GM12878 (cell line): ENCODE measurements around the gene SH2D3A. TPM values are rescaled to one million over a fixed set of nuclear protein-coding genes. Genes with fewer than 3 reads are reported as not detected.

Source experiments
- SMAD5 ChIP-seq: IDR thresholded peaks from 2 replicates; pipeline ENCODE4 v1.6.1; 2016; ENCODE audit warnings: antibody characterized with exemption, low read depth
- microRNA-seq: library from miRNA; unstranded; fragments of <30 nt; microRNA quantifications from one replicate; pipeline ENCODE4, GENCODE V29; 2018
- polyA plus RNA-seq, 11 experiments: library from polyadenylated mRNA; depleted of rRNA in 4 of 11; unstranded in 6 of 11; stranded (reverse) in 5 of 11; fragments of >200 nt; fragmentation: Nextera tagmentation in 4 of 11; fragmentation: Illumina TruSeq in 1 of 11; extraction: Ambion mirVana in 4 of 11; extraction: Trizol in 1 of 11; gene quantifications; 1 replicate in 1 of 11; 2 replicates in 10 of 11; pipeline versions ENCODE4 v1.2.1 to v1.2.3, GENCODE V29; 2011 to 2016; ENCODE audit warnings: inconsistent platforms in 2 of 11, missing spikeins in 2 of 11, low read depth in 1 of 11
- total RNA-seq, 4 experiments: library from RNA; depleted of rRNA in 3 of 4; stranded (reverse); fragments of >200 nt in 3 of 4; fragmentation: Illumina TruSeq in 1 of 4; extraction: Trizol in 1 of 4; gene quantifications; 2 replicates each; pipeline versions ENCODE4 v1.2.1 to v1.2.3, GENCODE V29; 2013 to 2021
- TF ChIP-seq, protein P1 (sequence below): fragments of 450-650 bp; IDR thresholded peaks from 2 replicates; pipeline ENCODE4 v1.6.1; 2017; ENCODE audit warnings: mild to moderate bottlenecking

SH2D3A gene
- total and polyA plus RNA-seq, 10 of the 15 experiments (the other 5 are each of a cell fraction or from before 2014, with no cell fraction given) = 0.77 to 24.4 (median 9.5) TPM

DNA sequence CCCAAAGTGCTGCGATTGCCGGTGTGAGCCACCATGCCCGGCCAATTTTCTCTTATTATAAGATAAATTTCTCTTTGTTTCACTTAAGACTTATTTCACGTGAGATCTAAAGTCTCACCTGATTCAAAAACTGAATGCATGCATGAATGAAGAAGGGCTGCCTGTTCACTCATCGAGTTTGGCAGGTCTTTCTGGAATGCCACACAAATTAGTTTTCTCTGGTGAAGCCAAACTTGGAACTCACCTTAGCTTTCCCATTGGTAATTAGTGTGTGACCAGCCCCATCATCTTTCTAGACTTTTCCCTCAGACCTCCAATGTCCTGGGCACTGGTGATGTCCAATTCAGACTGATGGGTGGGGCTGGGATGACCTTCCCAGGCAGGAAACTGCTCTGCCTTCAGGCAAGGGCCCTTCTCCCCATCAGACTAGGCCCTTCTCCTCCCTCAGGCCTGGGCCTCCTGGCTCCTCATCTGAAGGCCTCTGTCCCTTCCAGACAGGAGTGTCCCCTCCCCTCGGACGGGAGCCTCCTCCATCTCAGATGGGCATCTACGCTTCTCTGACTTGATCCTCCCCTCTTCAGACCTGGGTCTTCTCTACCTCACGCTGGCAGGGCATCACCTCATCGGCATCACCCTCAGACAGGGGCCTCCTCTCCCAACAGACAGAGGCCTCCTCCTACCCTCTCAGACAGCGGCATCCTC lies 61.2 kb downstream of the SH2D3A start (continued):
- TF ChIP-seq, protein P1, sequence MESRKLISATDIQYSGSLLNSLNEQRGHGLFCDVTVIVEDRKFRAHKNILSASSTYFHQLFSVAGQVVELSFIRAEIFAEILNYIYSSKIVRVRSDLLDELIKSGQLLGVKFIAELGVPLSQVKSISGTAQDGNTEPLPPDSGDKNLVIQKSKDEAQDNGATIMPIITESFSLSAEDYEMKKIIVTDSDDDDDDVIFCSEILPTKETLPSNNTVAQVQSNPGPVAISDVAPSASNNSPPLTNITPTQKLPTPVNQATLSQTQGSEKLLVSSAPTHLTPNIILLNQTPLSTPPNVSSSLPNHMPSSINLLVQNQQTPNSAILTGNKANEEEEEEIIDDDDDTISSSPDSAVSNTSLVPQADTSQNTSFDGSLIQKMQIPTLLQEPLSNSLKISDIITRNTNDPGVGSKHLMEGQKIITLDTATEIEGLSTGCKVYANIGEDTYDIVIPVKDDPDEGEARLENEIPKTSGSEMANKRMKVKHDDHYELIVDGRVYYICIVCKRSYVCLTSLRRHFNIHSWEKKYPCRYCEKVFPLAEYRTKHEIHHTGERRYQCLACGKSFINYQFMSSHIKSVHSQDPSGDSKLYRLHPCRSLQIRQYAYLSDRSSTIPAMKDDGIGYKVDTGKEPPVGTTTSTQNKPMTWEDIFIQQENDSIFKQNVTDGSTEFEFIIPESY = no peak
- TF ChIP-seq SMAD5 = no peak

Small RNA genes lying within 50 kb of the gene (microRNA-seq; reads per million reads assigned to microRNA genes)
- 0.75 reads per million for gene MIR6791

Other genes starting within 250 kb of the SH2D3A start
Only the 7 nearest of the 8 such genes appear.
- gene CD70, start 176.3 kb downstream of the SH2D3A start, total RNA-seq (2014; rRNA removed) = 421 and 441 TPM in 2 replicates
- 151 and 155 TPM in 2 replicates for gene CD70, start 176.3 kb downstream of the SH2D3A start, total RNA-seq (2014; rRNA removed; fragmentation: Illumina TruSeq; extraction: Trizol)
- gene CD70, start 176.3 kb downstream of the SH2D3A start, total RNA-seq (2021) = 269 and 285 TPM in 2 replicates
- gene CD70, start 176.3 kb downstream of the SH2D3A start, polyA plus RNA-seq (2011; rRNA removed) = 117 and 262 TPM in 2 replicates
- 9.4 and 52.9 TPM in 2 replicates for gene CD70, start 176.3 kb downstream of the SH2D3A start, polyA plus RNA-seq (2014; fragmentation: Illumina TruSeq; extraction: Trizol)
- gene CD70, start 176.3 kb downstream of the SH2D3A start, polyA plus RNA-seq (2014; fragmentation: Nextera tagmentation; extraction: Ambion mirVana) = 10 to 100 TPM; 16.4 to 35.8 TPM
- 405 and 437 TPM in 2 replicates for gene CD70, start 176.3 kb downstream of the SH2D3A start, polyA plus RNA-seq (2014; rRNA removed)
- gene CD70, start 176.3 kb downstream of the SH2D3A start, polyA plus RNA-seq (2016; fragmentation: Nextera tagmentation; extraction: Ambion mirVana) = 100 to 1,000 TPM; 348 to 371 TPM
- 37.2 and 38.9 TPM in 2 replicates for gene TNFSF14, start 97.3 kb downstream of the SH2D3A start, total RNA-seq (2014; rRNA removed)
- gene TNFSF14, start 97.3 kb downstream of the SH2D3A start, total RNA-seq (2014; rRNA removed; fragmentation: Illumina TruSeq; extraction: Trizol) = 30.6 and 31.4 TPM in 2 replicates
- gene TNFSF14, start 97.3 kb downstream of the SH2D3A start, total RNA-seq (2021) = 36.7 and 40.5 TPM in 2 replicates
- gene TNFSF14, start 97.3 kb downstream of the SH2D3A start, polyA plus RNA-seq (2011; rRNA removed) = 17.3 and 21.7 TPM in 2 replicates
- gene TNFSF14, start 97.3 kb downstream of the SH2D3A start, polyA plus RNA-seq (2014; fragmentation: Illumina TruSeq; extraction: Trizol) = 34.2 and 34.7 TPM in 2 replicates
- gene TNFSF14, start 97.3 kb downstream of the SH2D3A start, polyA plus RNA-seq (2014; fragmentation: Nextera tagmentation; extraction: Ambion mirVana) = 1 to 10 TPM; 4.3 to 5.7 TPM
- gene TNFSF14, start 97.3 kb downstream of the SH2D3A start, polyA plus RNA-seq (2014; rRNA removed) = 26.6 and 29.4 TPM in 2 replicates
- 10 to 100 TPM; 30.0 to 31.2 TPM for gene TNFSF14, start 97.3 kb downstream of the SH2D3A start, polyA plus RNA-seq (2016; fragmentation: Nextera tagmentation; extraction: Ambion mirVana)
- 0.28 and 1.6 TPM in 2 replicates for gene C3, start 46.8 kb downstream of the SH2D3A start, total RNA-seq (2014; rRNA removed)
- gene C3, start 46.8 kb downstream of the SH2D3A start, total RNA-seq (2014; rRNA removed; fragmentation: Illumina TruSeq; extraction: Trizol) = 0.54 and 1.1 TPM in 2 replicates
- gene C3, start 46.8 kb downstream of the SH2D3A start, total RNA-seq (2021) = 5.9 and 6.7 TPM in 2 replicates
- gene C3, start 46.8 kb downstream of the SH2D3A start, polyA plus RNA-seq (2011; rRNA removed) = 1.1 and 1.9 TPM in 2 replicates
- gene C3, start 46.8 kb downstream of the SH2D3A start, polyA plus RNA-seq (2014; fragmentation: Illumina TruSeq; extraction: Trizol) = 0.79 and 3.0 TPM in 2 replicates
- gene C3, start 46.8 kb downstream of the SH2D3A start, polyA plus RNA-seq (2014; fragmentation: Nextera tagmentation; extraction: Ambion mirVana) = 1 to 10 TPM in 1 of 2 experiments, under 1 TPM in 1; 0.64 to 2.7 TPM
- 0.95 and 2.2 TPM in 2 replicates for gene C3, start 46.8 kb downstream of the SH2D3A start, polyA plus RNA-seq (2014; rRNA removed)
- under 1 TPM; 0.20 to 0.25 TPM for gene C3, start 46.8 kb downstream of the SH2D3A start, polyA plus RNA-seq (2016; fragmentation: Nextera tagmentation; extraction: Ambion mirVana)
- 63.1 and 67.7 TPM in 2 replicates for gene GPR108, start 29.9 kb downstream of the SH2D3A start, total RNA-seq (2014; rRNA removed)
- gene GPR108, start 29.9 kb downstream of the SH2D3A start, total RNA-seq (2014; rRNA removed; fragmentation: Illumina TruSeq; extraction: Trizol) = 42.7 and 43.8 TPM in 2 replicates
- gene GPR108, start 29.9 kb downstream of the SH2D3A start, total RNA-seq (2021) = 64.7 and 71.0 TPM in 2 replicates
- 33.6 and 56.2 TPM in 2 replicates for gene GPR108, start 29.9 kb downstream of the SH2D3A start, polyA plus RNA-seq (2011; rRNA removed)
- 28.9 and 56.1 TPM in 2 replicates for gene GPR108, start 29.9 kb downstream of the SH2D3A start, polyA plus RNA-seq (2014; fragmentation: Illumina TruSeq; extraction: Trizol)
- 10 to 100 TPM in 1 of 2 experiments, 1 to 10 TPM in 1; 4.4 to 17.6 TPM for gene GPR108, start 29.9 kb downstream of the SH2D3A start, polyA plus RNA-seq (2014; fragmentation: Nextera tagmentation; extraction: Ambion mirVana)
- gene GPR108, start 29.9 kb downstream of the SH2D3A start, polyA plus RNA-seq (2014; rRNA removed) = 81.1 and 87.2 TPM in 2 replicates
- gene GPR108, start 29.9 kb downstream of the SH2D3A start, polyA plus RNA-seq (2016; fragmentation: Nextera tagmentation; extraction: Ambion mirVana) = 10 to 100 TPM; 57.9 to 63.1 TPM
- gene TRIP10, start 27.8 kb downstream of the SH2D3A start, total RNA-seq (2014; rRNA removed) = 34.6 and 39.5 TPM in 2 replicates
- 28.1 and 28.5 TPM in 2 replicates for gene TRIP10, start 27.8 kb downstream of the SH2D3A start, total RNA-seq (2014; rRNA removed; fragmentation: Illumina TruSeq; extraction: Trizol)
- gene TRIP10, start 27.8 kb downstream of the SH2D3A start, total RNA-seq (2021) = 48.6 and 52.7 TPM in 2 replicates
- gene TRIP10, start 27.8 kb downstream of the SH2D3A start, polyA plus RNA-seq (2011; rRNA removed) = 30.1 and 44.0 TPM in 2 replicates
- gene TRIP10, start 27.8 kb downstream of the SH2D3A start, polyA plus RNA-seq (2014; fragmentation: Illumina TruSeq; extraction: Trizol) = 34.7 and 38.5 TPM in 2 replicates
- 1 to 10 TPM in 1 of 2 experiments, under 1 TPM in 1; 0.79 to 2.2 TPM for gene TRIP10, start 27.8 kb downstream of the SH2D3A start, polyA plus RNA-seq (2014; fragmentation: Nextera tagmentation; extraction: Ambion mirVana)
- 54.5 and 56.3 TPM in 2 replicates for gene TRIP10, start 27.8 kb downstream of the SH2D3A start, polyA plus RNA-seq (2014; rRNA removed)
- gene TRIP10, start 27.8 kb downstream of the SH2D3A start, polyA plus RNA-seq (2016; fragmentation: Nextera tagmentation; extraction: Ambion mirVana) = 10 to 100 TPM; 26.6 to 30.4 TPM
- 46.4 and 50.7 TPM in 2 replicates for gene VAV1, start 5.3 kb upstream of the SH2D3A start, total RNA-seq (2014; rRNA removed)
- 39.9 and 44.5 TPM in 2 replicates for gene VAV1, start 5.3 kb upstream of the SH2D3A start, total RNA-seq (2014; rRNA removed; fragmentation: Illumina TruSeq; extraction: Trizol)
- gene VAV1, start 5.3 kb upstream of the SH2D3A start, total RNA-seq (2021) = 65.4 and 76.8 TPM in 2 replicates
- 21.9 and 36.9 TPM in 2 replicates for gene VAV1, start 5.3 kb upstream of the SH2D3A start, polyA plus RNA-seq (2011; rRNA removed)
- 31.2 and 47.2 TPM in 2 replicates for gene VAV1, start 5.3 kb upstream of the SH2D3A start, polyA plus RNA-seq (2014; fragmentation: Illumina TruSeq; extraction: Trizol)
- gene VAV1, start 5.3 kb upstream of the SH2D3A start, polyA plus RNA-seq (2014; fragmentation: Nextera tagmentation; extraction: Ambion mirVana) = 1 to 10 TPM; 1.6 to 4.3 TPM
- gene VAV1, start 5.3 kb upstream of the SH2D3A start, polyA plus RNA-seq (2014; rRNA removed) = 48.5 and 52.7 TPM in 2 replicates
- gene VAV1, start 5.3 kb upstream of the SH2D3A start, polyA plus RNA-seq (2016; fragmentation: Nextera tagmentation; extraction: Ambion mirVana) = 10 to 100 TPM; 15.0 to 15.9 TPM
- 10.2 and 11.3 TPM in 2 replicates for gene ADGRE1, start 120.1 kb upstream of the SH2D3A start, total RNA-seq (2014; rRNA removed)
- gene ADGRE1, start 120.1 kb upstream of the SH2D3A start, total RNA-seq (2014; rRNA removed; fragmentation: Illumina TruSeq; extraction: Trizol) = 8.4 and 9.4 TPM in 2 replicates
- 7.9 and 8.9 TPM in 2 replicates for gene ADGRE1, start 120.1 kb upstream of the SH2D3A start, total RNA-seq (2021)
- gene ADGRE1, start 120.1 kb upstream of the SH2D3A start, polyA plus RNA-seq (2011; rRNA removed) = 25.7 and 35.7 TPM in 2 replicates
- gene ADGRE1, start 120.1 kb upstream of the SH2D3A start, polyA plus RNA-seq (2014; fragmentation: Illumina TruSeq; extraction: Trizol) = 11.6 and 12.7 TPM in 2 replicates
- 10 to 100 TPM; 14.4 to 23.7 TPM for gene ADGRE1, start 120.1 kb upstream of the SH2D3A start, polyA plus RNA-seq (2014; fragmentation: Nextera tagmentation; extraction: Ambion mirVana)
- gene ADGRE1, start 120.1 kb upstream of the SH2D3A start, polyA plus RNA-seq (2014; rRNA removed) = 9.4 and 9.7 TPM in 2 replicates
- gene ADGRE1, start 120.1 kb upstream of the SH2D3A start, polyA plus RNA-seq (2016; fragmentation: Nextera tagmentation; extraction: Ambion mirVana) = 1 to 10 TPM; 8.6 TPM